Fibroblast of lung (primary cell): ENCODE results near the gene RPL22. TPM values are rescaled to one million over a fixed set of nuclear protein-coding genes. Genes with fewer than 3 reads are reported as not detected.

Experiments
- DNase-seq, 2 donors: peaks; one replicate each; pipeline versions ENCODE4 v3.0.0 to v3.0.0-alpha.2; 2010; ENCODE audit warnings: low read depth in 2 of 2
- H2AFZ ChIP-seq: 2 replicates; pipeline ENCODE4 v1.5.1; 2012; ENCODE audit warnings: low read length, control low read depth, inconsistent platforms
- H3K27ac ChIP-seq: 2 replicates; pipeline ENCODE4 v1.5.1; 2011; ENCODE audit warnings: low read length, control low read depth; ENCODE audit not compliant: insufficient read depth
- H3K27me3 ChIP-seq: 2 replicates; pipeline ENCODE4 v1.5.1; 2011; ENCODE audit warnings: mild to moderate bottlenecking, low read length; ENCODE audit not compliant: control insufficient read depth, insufficient read depth
- H3K36me3 ChIP-seq: 2 replicates; pipeline ENCODE4 v1.5.1; 2011; ENCODE audit warnings: low read length; ENCODE audit not compliant: control insufficient read depth, insufficient read depth
- H3K4me1 ChIP-seq: 2 replicates; pipeline ENCODE4 v1.5.1; 2011; ENCODE audit warnings: low read length; ENCODE audit not compliant: control insufficient read depth, insufficient read depth; ENCODE audit errors: extremely low read depth
- H3K4me2 ChIP-seq: 2 replicates; pipeline ENCODE4 v1.5.1; 2011; ENCODE audit warnings: low read length, control low read depth; ENCODE audit not compliant: insufficient read depth; ENCODE audit errors: extremely low read depth
- H3K4me3 ChIP-seq, 4 experiments: fragments of 200-600 bp in 1 of 4; sonication (generic) in 1 of 4; replicated peaks in 1 of 4; 2 replicates each; pipeline ENCODE4 v1.5.1; 2011 to 2016; ENCODE audit warnings: low read length in 4 of 4, low read depth in 3 of 4, mild to moderate bottlenecking in 3 of 4, control low read depth in 2 of 4, inconsistent platforms in 1 of 4, mixed read lengths in 1 of 4; ENCODE audit not compliant: insufficient read depth in 1 of 4; ENCODE audit errors: control extremely low read depth in 1 of 4
- H3K79me2 ChIP-seq: 2 replicates; pipeline ENCODE4 v1.5.1; 2012; ENCODE audit warnings: mild to moderate bottlenecking, low read length, inconsistent platforms; ENCODE audit not compliant: control insufficient read depth, insufficient read depth
- H3K9ac ChIP-seq: 2 replicates; pipeline ENCODE4 v1.5.1; 2011; ENCODE audit warnings: mild to moderate bottlenecking, low read length, control low read depth; ENCODE audit not compliant: insufficient read depth
- H3K9me3 ChIP-seq: 2 replicates; pipeline ENCODE4 v1.5.1; 2012; ENCODE audit warnings: low read depth, low read length; ENCODE audit not compliant: control insufficient read depth, insufficient read depth
- H4K20me1 ChIP-seq: 2 replicates; pipeline ENCODE4 v1.5.1; 2011; ENCODE audit warnings: low read length; ENCODE audit not compliant: control insufficient read depth, insufficient read depth; ENCODE audit errors: extremely low read depth
- EZH2 ChIP-seq: IDR thresholded peaks from 2 replicates; pipeline ENCODE4 v1.5.1; 2012; ENCODE audit warnings: low read length, control low read depth, mild to moderate bottlenecking; ENCODE audit errors: missing control alignments
- polyA plus RNA-seq, 2 donors: library from polyadenylated mRNA; depleted of rRNA in 1 of 2; stranded (reverse) in 1 of 2; unstranded in 1 of 2; fragments of >200 nt; gene quantifications; 2 replicates each; pipeline ENCODE4 v1.2.1, GENCODE V29; 2011 to 2012; ENCODE audit warnings: missing spikeins in 1 of 2
- total RNA-seq: library from RNA; depleted of rRNA; stranded (reverse); fragments of >200 nt; gene quantifications from 2 replicates; pipeline ENCODE4 v1.2.1, GENCODE V29; 2014
- TF ChIP-seq, protein P1 (sequence below), 2 donors: IDR thresholded peaks in 1 of 2; conservative IDR thresholded peaks in 1 of 2; 1 replicate in 1 of 2; 2 replicates in 1 of 2; pipeline ENCODE4 v1.5.1; 2011 to 2012; ENCODE audit warnings: low read length in 2 of 2, control low read depth in 1 of 2, inconsistent platforms in 1 of 2, low read depth in 1 of 2, mild to moderate bottlenecking in 1 of 2

RPL22 gene
- total and polyA plus RNA-seq, 2 donors (not counting 1 experiment from before 2014, with no cell fraction given) = 159 to 369 TPM

DNA sequence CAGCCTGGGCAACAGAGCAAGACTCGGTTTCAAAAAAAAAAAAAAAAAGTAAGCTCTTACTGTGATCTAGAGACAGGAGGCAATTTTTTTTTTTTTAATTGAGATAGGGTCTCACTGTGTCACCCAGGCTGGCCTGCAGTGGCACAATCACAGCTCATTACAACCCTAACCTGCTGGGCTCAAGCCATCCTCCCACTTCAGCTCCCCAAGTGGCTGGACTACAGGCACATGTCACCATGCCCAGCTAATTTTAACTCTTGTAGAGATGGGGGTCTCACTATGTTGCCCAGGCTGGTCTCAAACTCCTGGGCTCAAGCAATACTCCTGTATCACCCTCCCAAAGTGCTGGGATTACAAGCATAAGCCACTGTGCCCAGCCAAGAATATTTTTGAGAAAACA, 7.4 kb downstream of the RPL22 start:
- H3K9me3 ChIP-seq = no peaks in the 10 kb centered on the region
- H3K4me2 ChIP-seq = no peak overlapping the region
- no peak overlapping the region for H2AFZ ChIP-seq
- H3K27me3 ChIP-seq = no peaks in the 10 kb centered on the region
- H3K4me3 ChIP-seq = no peak overlapping the region
- H3K79me2 ChIP-seq = peaks cover 59% of the 10 kb centered on the region
- no peak for TF ChIP-seq EZH2
- TF ChIP-seq, protein P1, sequence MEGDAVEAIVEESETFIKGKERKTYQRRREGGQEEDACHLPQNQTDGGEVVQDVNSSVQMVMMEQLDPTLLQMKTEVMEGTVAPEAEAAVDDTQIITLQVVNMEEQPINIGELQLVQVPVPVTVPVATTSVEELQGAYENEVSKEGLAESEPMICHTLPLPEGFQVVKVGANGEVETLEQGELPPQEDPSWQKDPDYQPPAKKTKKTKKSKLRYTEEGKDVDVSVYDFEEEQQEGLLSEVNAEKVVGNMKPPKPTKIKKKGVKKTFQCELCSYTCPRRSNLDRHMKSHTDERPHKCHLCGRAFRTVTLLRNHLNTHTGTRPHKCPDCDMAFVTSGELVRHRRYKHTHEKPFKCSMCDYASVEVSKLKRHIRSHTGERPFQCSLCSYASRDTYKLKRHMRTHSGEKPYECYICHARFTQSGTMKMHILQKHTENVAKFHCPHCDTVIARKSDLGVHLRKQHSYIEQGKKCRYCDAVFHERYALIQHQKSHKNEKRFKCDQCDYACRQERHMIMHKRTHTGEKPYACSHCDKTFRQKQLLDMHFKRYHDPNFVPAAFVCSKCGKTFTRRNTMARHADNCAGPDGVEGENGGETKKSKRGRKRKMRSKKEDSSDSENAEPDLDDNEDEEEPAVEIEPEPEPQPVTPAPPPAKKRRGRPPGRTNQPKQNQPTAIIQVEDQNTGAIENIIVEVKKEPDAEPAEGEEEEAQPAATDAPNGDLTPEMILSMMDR (conservative IDR thresholded peaks at IDR 0.05 in 1 of 2, IDR thresholded peaks at IDR 0.05 in 1 of 2; ENCODE audit: low read depth in 1 of 2, low read length in 2 of 2) = no peak
- no peak for DNase-seq
- H4K20me1 ChIP-seq = no peaks in the 10 kb centered on the region
- no peak overlapping the region for H3K9ac ChIP-seq
- H3K36me3 ChIP-seq = peaks cover 13% of the 10 kb centered on the region
- no peaks in the 10 kb centered on the region for H3K4me1 ChIP-seq
- no peak overlapping the region for H3K27ac ChIP-seq

DNA sequence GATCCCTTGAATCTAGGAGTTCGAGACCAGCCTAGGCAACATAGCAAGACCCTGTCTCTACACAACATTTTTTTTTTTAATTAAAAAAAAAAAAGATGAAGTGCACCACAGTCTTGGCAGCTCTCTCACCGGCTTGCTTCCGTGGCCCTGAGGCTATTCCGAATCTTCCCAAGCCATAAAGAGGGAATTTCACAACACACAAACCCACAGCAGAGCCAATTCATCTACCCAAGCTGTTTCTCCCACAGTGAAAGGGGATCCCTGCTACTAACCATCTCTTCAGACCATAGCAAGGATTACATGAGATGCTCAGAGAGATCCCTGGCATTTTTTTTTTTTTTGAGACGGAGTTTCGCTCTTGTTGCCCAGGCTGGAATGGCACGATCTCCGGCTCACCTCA, 10.9 kb downstream of the RPL22 start:
- Histone ChIP-seq H3K4me2 (no peak overlapping the region), H3K4me1 (peaks cover 6% of the 10 kb centered on the region), H3K27ac (no peak overlapping the region), H3K4me3 (no peak overlapping the region), H3K9ac (no peak overlapping the region), H4K20me1 (no peaks in the 10 kb centered on the region), H3K9me3 (no peaks in the 10 kb centered on the region), H3K36me3 (peaks cover 8% of the 10 kb centered on the region), H3K27me3 (no peaks in the 10 kb centered on the region), H2AFZ (no peak overlapping the region), H3K79me2 (peaks cover 34% of the 10 kb centered on the region)
- no peak for DNase-seq
- no peak for TF ChIP-seq EZH2
- TF ChIP-seq, protein P1 (conservative IDR thresholded peaks at IDR 0.05 in 1 of 2, IDR thresholded peaks at IDR 0.05 in 1 of 2; ENCODE audit: low read depth in 1 of 2, low read length in 2 of 2) = no peak

DNA sequence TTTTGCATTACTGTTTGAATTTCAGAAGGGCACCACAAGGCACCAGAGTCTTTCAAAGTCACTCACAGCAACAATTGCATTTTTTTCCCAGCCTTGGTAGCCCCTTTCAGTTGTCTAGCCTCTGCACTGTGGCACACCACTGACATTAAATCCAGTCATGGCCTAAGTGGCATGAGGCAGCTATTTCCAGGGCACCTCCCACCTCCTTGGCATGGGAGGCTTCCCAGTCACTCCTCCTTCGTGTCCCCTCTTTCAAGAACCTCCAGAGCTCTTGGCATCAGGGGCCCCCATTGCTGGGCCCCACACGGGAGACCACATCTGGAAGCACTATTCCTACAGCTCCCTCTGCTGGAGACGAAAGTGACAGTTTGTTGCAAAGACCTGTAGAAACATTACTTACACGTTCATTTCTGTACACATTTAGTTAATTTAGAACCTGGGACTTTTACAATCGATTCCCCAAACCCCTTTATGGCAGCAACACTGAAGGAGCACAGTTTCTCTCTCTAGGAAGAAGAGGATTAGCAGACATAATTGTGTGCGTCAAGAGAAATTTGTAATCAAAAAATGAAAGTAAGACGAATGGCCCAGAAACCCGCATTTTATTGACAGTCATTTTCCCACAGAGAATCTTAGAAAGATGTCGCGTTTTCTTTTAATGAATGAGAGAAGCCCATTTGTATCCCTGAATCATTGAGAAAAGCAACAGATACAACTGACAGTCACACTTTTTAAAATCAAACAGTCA, 13.6 kb downstream of the RPL22 start:
- Histone ChIP-seq H3K9me3 (no peaks in the 10 kb centered on the region), H3K4me1 (peaks cover 6% of the 10 kb centered on the region), H3K79me2 (peaks cover 27% of the 10 kb centered on the region), H3K27ac (peak overlapping the region; percentile 32), H3K4me2 (peak overlapping the region; percentile 35), H3K27me3 (peaks cover 2% of the 10 kb centered on the region), H3K4me3 (no peak overlapping the region), H3K36me3 (peaks cover 8% of the 10 kb centered on the region), H4K20me1 (no peaks in the 10 kb centered on the region), H3K9ac (no peak overlapping the region), H2AFZ (no peak overlapping the region)
- DNase-seq = peak; percentile 32 to 52
- TF ChIP-seq, protein P1 (conservative IDR thresholded peaks at IDR 0.05 in 1 of 2, IDR thresholded peaks at IDR 0.05 in 1 of 2; ENCODE audit: low read depth in 1 of 2, low read length in 2 of 2) = peak; percentile 23 to 59
- no peak for TF ChIP-seq EZH2
